ENCODE results near the gene KIRREL1.

The KIRREL1 gene

GRCh38 chr1:157966031-157966537 lies 27.4 kb upstream of the KIRREL1 start:
- Histone ChIP-seq H3K4me1 (ENCODE audit: insufficient read depth, low read length, severe bottlenecking) (peaks cover 4% of the 10 kb centered on the region), H3K9ac (ENCODE audit: low read length) (no peak overlapping the region)

DNA sequence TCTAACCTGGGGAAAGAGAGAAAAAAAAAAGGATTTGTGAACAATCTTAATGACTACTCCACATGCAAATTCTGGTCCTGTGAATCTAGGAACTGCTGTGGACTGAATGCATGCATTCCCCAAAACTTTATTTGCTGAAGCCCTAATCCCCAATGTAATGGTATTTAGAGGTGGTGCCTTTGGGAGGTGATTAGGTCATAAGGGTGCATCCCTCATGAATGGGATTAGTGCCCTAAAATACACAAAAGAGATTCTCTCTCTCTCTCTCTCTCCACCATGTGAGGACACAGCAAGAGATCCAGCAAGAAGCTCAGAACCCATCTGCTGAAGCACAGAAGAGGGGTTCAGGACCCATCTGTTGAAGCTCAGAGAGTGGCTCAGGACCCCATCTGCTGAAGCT lies 26.2 kb upstream of the KIRREL1 start:
- H3K4me1 ChIP-seq (ENCODE audit: insufficient read depth, low read length, severe bottlenecking): peaks cover 4% of the 10 kb centered on the region
- no peaks in the 10 kb centered on the region for H4K20me1 ChIP-seq (ENCODE audit: insufficient read depth, low read length)
- no peak overlapping the region for H3K27ac ChIP-seq (ENCODE audit: low read depth, low read length, poor library complexity, severe bottlenecking)
- peaks cover 11% of the 10 kb centered on the region for H3K27me3 ChIP-seq (ENCODE audit: insufficient read depth, low read length)
- H3K9me2 ChIP-seq (ENCODE audit: low read depth, low read length): no peaks in the 10 kb centered on the region
- H3F3A ChIP-seq (ENCODE audit: insufficient read depth, low read length): no peaks in the 10 kb centered on the region
- no peak for TF ChIP-seq EZH2 (IDR thresholded peaks at IDR 0.05; ENCODE audit: borderline replicate concordance, low read length)
- TF ChIP-seq, protein P1, sequence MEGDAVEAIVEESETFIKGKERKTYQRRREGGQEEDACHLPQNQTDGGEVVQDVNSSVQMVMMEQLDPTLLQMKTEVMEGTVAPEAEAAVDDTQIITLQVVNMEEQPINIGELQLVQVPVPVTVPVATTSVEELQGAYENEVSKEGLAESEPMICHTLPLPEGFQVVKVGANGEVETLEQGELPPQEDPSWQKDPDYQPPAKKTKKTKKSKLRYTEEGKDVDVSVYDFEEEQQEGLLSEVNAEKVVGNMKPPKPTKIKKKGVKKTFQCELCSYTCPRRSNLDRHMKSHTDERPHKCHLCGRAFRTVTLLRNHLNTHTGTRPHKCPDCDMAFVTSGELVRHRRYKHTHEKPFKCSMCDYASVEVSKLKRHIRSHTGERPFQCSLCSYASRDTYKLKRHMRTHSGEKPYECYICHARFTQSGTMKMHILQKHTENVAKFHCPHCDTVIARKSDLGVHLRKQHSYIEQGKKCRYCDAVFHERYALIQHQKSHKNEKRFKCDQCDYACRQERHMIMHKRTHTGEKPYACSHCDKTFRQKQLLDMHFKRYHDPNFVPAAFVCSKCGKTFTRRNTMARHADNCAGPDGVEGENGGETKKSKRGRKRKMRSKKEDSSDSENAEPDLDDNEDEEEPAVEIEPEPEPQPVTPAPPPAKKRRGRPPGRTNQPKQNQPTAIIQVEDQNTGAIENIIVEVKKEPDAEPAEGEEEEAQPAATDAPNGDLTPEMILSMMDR (IDR thresholded peaks at IDR 0.05; ENCODE audit: low read length): no peak
- H3K9me3 ChIP-seq (ENCODE audit: low read length): no peaks in the 10 kb centered on the region
- H3K4me2 ChIP-seq (ENCODE audit: low read length): no peak overlapping the region
- H3K36me3 ChIP-seq (ENCODE audit: insufficient read depth, low read length): no peaks in the 10 kb centered on the region
- H3K4me3 ChIP-seq (ENCODE audit: low read depth, low read length, poor library complexity, severe bottlenecking): no peak overlapping the region
- no peak overlapping the region for H3K9ac ChIP-seq (ENCODE audit: low read length)
- no peaks in the 10 kb centered on the region for H3K79me2 ChIP-seq (ENCODE audit: insufficient read depth, low read length)
- H2AFZ ChIP-seq (ENCODE audit: low read length): no peak overlapping the region

More at GRCh38 chr1:157966031-157966537, 27.4 kb upstream of the KIRREL1 start:
- no peak overlapping the region for H2AFZ ChIP-seq (ENCODE audit: low read length)
- no peaks in the 10 kb centered on the region for H3F3A ChIP-seq (ENCODE audit: insufficient read depth, low read length)
- H3K4me2 ChIP-seq (ENCODE audit: low read length): no peak overlapping the region
- H3K27me3 ChIP-seq (ENCODE audit: insufficient read depth, low read length): peaks cover 11% of the 10 kb centered on the region
- H4K20me1 ChIP-seq (ENCODE audit: insufficient read depth, low read length): no peaks in the 10 kb centered on the region
- no peak for TF ChIP-seq EZH2 (IDR thresholded peaks at IDR 0.05; ENCODE audit: borderline replicate concordance, low read length)
- TF ChIP-seq, protein P1 (IDR thresholded peaks at IDR 0.05; ENCODE audit: low read length): no peak
- H3K36me3 ChIP-seq (ENCODE audit: insufficient read depth, low read length): no peaks in the 10 kb centered on the region
- no peaks in the 10 kb centered on the region for H3K9me3 ChIP-seq (ENCODE audit: low read length)
- no peaks in the 10 kb centered on the region for H3K9me2 ChIP-seq (ENCODE audit: low read depth, low read length)
- H3K27ac ChIP-seq (ENCODE audit: low read depth, low read length, poor library complexity, severe bottlenecking): no peak overlapping the region
- no peak overlapping the region for H3K4me3 ChIP-seq (ENCODE audit: low read depth, low read length, poor library complexity, severe bottlenecking)
- H3K79me2 ChIP-seq (ENCODE audit: insufficient read depth, low read length): no peaks in the 10 kb centered on the region

GRCh38 chr1:157968508-157968907 lies 24.9 kb upstream of the KIRREL1 start:
- Histone ChIP-seq H3K27me3 (ENCODE audit: insufficient read depth, low read length) (peaks cover 11% of the 10 kb centered on the region), H3F3A (ENCODE audit: insufficient read depth, low read length) (no peaks in the 10 kb centered on the region), H3K4me2 (ENCODE audit: low read length) (no peak overlapping the region), H3K4me3 (ENCODE audit: low read depth, low read length, poor library complexity, severe bottlenecking) (no peak overlapping the region), H4K20me1 (ENCODE audit: insufficient read depth, low read length) (no peaks in the 10 kb centered on the region), H3K4me1 (ENCODE audit: insufficient read depth, low read length, severe bottlenecking) (peaks cover under 1% of the 10 kb centered on the region), H3K79me2 (ENCODE audit: insufficient read depth, low read length) (no peaks in the 10 kb centered on the region), H2AFZ (ENCODE audit: low read length) (no peak overlapping the region), H3K27ac (ENCODE audit: low read depth, low read length, poor library complexity, severe bottlenecking) (no peak overlapping the region), H3K9me2 (ENCODE audit: low read depth, low read length) (no peaks in the 10 kb centered on the region), H3K9ac (ENCODE audit: low read length) (no peak overlapping the region), H3K36me3 (ENCODE audit: insufficient read depth, low read length) (no peaks in the 10 kb centered on the region), H3K9me3 (ENCODE audit: low read length) (no peaks in the 10 kb centered on the region)
- TF ChIP-seq, protein P1 (IDR thresholded peaks at IDR 0.05; ENCODE audit: low read length): no peak
- no peak for TF ChIP-seq EZH2 (IDR thresholded peaks at IDR 0.05; ENCODE audit: borderline replicate concordance, low read length)
